GM23338 (cell line): Measurements from ENCODE around the gene DUSP9. TPM values are rescaled to one million over a fixed set of nuclear protein-coding genes. Genes with fewer than 3 reads are reported as not detected.

ENCODE experiments used
- ATAC-seq: fragments of 200-7000 bp; cut with Tn5 transposase; 3 replicates; pipeline ENCODE4 v1.9.1; 2020
- DNase-seq: peaks from one replicate; pipeline ENCODE4 v3.0.0-alpha.2; 2015; ENCODE audit warnings: low spot score
- H2AFZ ChIP-seq: fragments of 200-600 bp; sonication (generic); 2 replicates; pipeline ENCODE4 v1.8.0; 2016; ENCODE audit warnings: antibody characterized with exemption, mild to moderate bottlenecking, moderate library complexity
- H3F3A ChIP-seq: fragments of 200-600 bp; sonication (generic); replicated peaks from 2 replicates; pipeline ENCODE4 v1.8.0; 2017; ENCODE audit warnings: antibody characterized with exemption, mixed run types, low read depth
- H3K27ac ChIP-seq: fragments of 200-600 bp; sonication (generic); 2 replicates; pipeline ENCODE4 v1.6.1; 2016; ENCODE audit warnings: low read depth
- H3K27me3 ChIP-seq: fragments of 200-600 bp; sonication (generic); 2 replicates; pipeline ENCODE4 v1.8.0; 2016; ENCODE audit warnings: mild to moderate bottlenecking, mixed run types, moderate library complexity; ENCODE audit not compliant: insufficient read depth
- H3K36me3 ChIP-seq: fragments of 200-600 bp; sonication (generic); 2 replicates; pipeline ENCODE4 v1.8.0; 2016; ENCODE audit warnings: mild to moderate bottlenecking; ENCODE audit not compliant: insufficient read depth
- H3K4me1 ChIP-seq: fragments of 200-600 bp; sonication (generic); 2 replicates; pipeline ENCODE4 v1.8.0; 2016; ENCODE audit warnings: mild to moderate bottlenecking, moderate library complexity; ENCODE audit not compliant: insufficient read depth
- H3K4me2 ChIP-seq: fragments of 200-600 bp; sonication (generic); 2 replicates; pipeline ENCODE4 v1.7.1; 2017; ENCODE audit warnings: mixed run types
- H3K4me3 ChIP-seq: fragments of 200-600 bp; sonication (generic); 2 replicates; pipeline ENCODE4 v1.6.1; 2016; ENCODE audit warnings: mixed run types
- H3K79me2 ChIP-seq: fragments of 200-600 bp; sonication (generic); replicated peaks from 2 replicates; pipeline ENCODE4 v1.8.0; 2017; ENCODE audit warnings: mild to moderate bottlenecking; ENCODE audit not compliant: insufficient read depth
- H3K9me2 ChIP-seq: fragments of 200-600 bp; sonication (generic); 2 replicates; pipeline ENCODE4 v1.8.0; 2017; ENCODE audit not compliant: insufficient read depth
- H4K20me1 ChIP-seq: fragments of 200-600 bp; sonication (generic); replicated peaks from 2 replicates; pipeline ENCODE4 v1.8.0; 2017; ENCODE audit warnings: mild to moderate bottlenecking; ENCODE audit not compliant: insufficient read depth
- H3K27ac Mint-ChIP-seq: 2 replicates; pipeline ENCODE4 v1.8.0; 2020; ENCODE audit warnings: inconsistent platforms, mild to moderate bottlenecking, moderate library complexity, mixed read lengths
- H3K27me3 Mint-ChIP-seq: 3 replicates; pipeline ENCODE4 v1.8.0; 2022; ENCODE audit warnings: low read depth, mild to moderate bottlenecking, moderate library complexity, mixed read lengths, inconsistent platforms; ENCODE audit not compliant: insufficient read depth, poor library complexity
- H3K36me3 Mint-ChIP-seq: 3 replicates; pipeline ENCODE4 v1.8.0; 2021; ENCODE audit warnings: low read depth, mild to moderate bottlenecking, inconsistent platforms, moderate library complexity, mixed read lengths
- H3K4me1 Mint-ChIP-seq: 3 replicates; pipeline ENCODE4 v1.8.0; 2020; ENCODE audit warnings: mild to moderate bottlenecking, inconsistent platforms, mixed read lengths
- H3K4me3 Mint-ChIP-seq: 3 replicates; pipeline ENCODE4 v1.8.0; 2021; ENCODE audit warnings: moderate library complexity, mild to moderate bottlenecking, inconsistent platforms, mixed read lengths
- H3K9me3 Mint-ChIP-seq: 3 replicates; pipeline ENCODE4 v1.8.0; 2020; ENCODE audit warnings: moderate library complexity, mild to moderate bottlenecking, inconsistent platforms, mixed read lengths
- CREB1 ChIP-seq: fragments of 250-450 bp; sonication (Bioruptor Pico); IDR thresholded peaks from 2 replicates; pipeline ENCODE4 v1.5.0; 2020; ENCODE audit warnings: low read depth, mild to moderate bottlenecking, moderate library complexity
- CTCF ChIP-seq, 2 experiments: fragments of 200-600 bp in 1 of 2; sonication (generic) in 1 of 2; conservative IDR thresholded peaks; 2 replicates each; pipeline versions ENCODE4 v1.5.1 to v1.6.1; 2016 to 2017; ENCODE audit warnings: antibody characterized with exemption in 2 of 2, low read depth in 2 of 2, mild to moderate bottlenecking in 2 of 2, moderate library complexity in 1 of 2
- ETS1 ChIP-seq: IDR thresholded peaks from 2 replicates; pipeline ENCODE4 v1.6.1; 2016; ENCODE audit warnings: antibody characterized with exemption
- EZH2phosphoT487 ChIP-seq: fragments of 200-600 bp; sonication (generic); IDR thresholded peaks from one replicate; pipeline ENCODE4 v1.8.1; 2018; ENCODE audit warnings: antibody characterized with exemption; ENCODE audit not compliant: unreplicated experiment
- JUNB ChIP-seq: IDR thresholded peaks from one replicate; pipeline ENCODE4 v1.6.1; 2016; ENCODE audit warnings: antibody characterized with exemption; ENCODE audit not compliant: unreplicated experiment
- POLR2AphosphoS5 ChIP-seq: IDR thresholded peaks from 2 replicates; pipeline ENCODE4 v1.6.1; 2016; ENCODE audit warnings: antibody characterized with exemption, low read depth
- ZNF114 ChIP-seq: fragments of 250-450 bp; sonication (Bioruptor Pico); IDR thresholded peaks from 2 replicates; pipeline ENCODE4 v1.5.0; 2020; ENCODE audit warnings: mild to moderate bottlenecking, moderate library complexity
- polyA plus RNA-seq: library from polyadenylated mRNA; unstranded; fragments of >200 nt; fragmentation: Nextera tagmentation; extraction: Ambion mirVana; gene quantifications from 2 replicates; pipeline ENCODE4 v1.2.1, GENCODE V29; 2016
- total RNA-seq: library from RNA; depleted of rRNA; stranded (reverse); fragments of >200 nt; shearing (Covaris generic); gene quantifications from 2 replicates; pipeline ENCODE4 v1.2.3, GENCODE V29; 2014
- TF ChIP-seq, protein P1 (sequence below): IDR thresholded peaks from one replicate; pipeline ENCODE4 v1.6.1; 2018; ENCODE audit warnings: antibody characterized with exemption; ENCODE audit not compliant: unreplicated experiment

The DUSP9 gene
- total and polyA plus RNA-seq, 2 experiments from 2014 or later = 0.71 to 3.9 TPM

DNA sequence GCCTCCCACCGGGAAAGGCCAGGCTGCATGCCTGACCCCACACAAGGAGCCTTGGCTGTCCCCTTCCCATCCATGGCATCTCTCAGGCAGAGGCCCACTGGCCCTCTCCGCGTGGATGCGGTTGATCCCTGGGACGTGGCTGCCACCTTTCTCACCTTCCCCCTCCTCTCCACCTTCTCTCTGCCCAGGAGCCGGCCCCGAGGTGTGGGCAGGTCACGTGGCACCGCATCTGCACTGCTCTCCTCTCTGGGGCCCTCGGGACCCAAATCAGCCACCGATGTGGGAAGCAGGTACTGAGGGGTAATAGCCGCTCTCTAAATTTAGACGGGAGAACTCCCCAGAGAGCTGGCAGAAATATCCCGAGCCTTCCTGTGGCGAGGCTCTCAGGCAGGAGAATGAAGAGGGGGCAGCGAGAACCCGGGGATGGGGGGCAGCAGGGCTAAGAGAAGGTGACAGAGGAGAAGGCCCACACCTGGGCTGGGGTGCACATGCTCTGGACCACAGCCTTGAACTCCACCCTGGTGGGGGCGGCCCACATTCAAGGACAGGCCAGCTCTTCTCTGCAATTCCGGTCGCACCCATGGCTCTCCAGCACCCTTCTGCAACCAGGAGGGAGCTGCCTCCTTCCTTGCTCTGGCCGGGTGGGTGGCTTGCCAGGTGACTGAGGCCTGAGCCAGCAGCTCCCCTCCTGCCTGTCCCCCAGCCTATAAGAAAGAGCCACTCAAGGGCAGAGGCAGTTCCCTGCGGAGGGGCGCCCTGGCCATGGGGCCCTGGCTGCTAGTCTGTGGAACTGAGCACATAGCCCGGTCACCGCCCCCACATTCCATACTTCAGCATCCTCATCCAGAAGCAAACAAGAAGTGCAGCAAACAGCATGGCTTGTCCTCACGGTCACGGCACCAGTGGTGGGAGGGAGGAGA lies 9.6 kb upstream of the DUSP9 start (continued):
- TF ChIP-seq ETS1 (no peak), JUNB (no peak)

DNA sequence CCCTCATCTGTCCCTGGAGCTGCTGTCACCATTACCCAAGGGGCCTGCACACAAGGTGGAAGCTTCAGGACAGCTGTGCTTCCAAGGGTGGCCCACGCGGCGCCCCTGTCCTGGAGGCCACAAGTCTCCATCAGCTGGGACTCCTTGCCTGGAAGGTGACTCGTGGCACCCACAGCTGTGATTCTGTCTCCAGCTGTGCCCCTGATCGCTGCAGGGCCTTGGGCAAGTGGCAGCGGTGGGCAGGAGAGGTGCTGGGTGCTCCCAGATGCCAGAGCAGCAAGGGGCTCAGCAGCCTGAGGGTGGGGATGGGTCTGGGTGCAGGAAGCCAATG lies 9.0 kb upstream of the DUSP9 start:
- Histone ChIP-seq H3K4me1 (no peaks in the 10 kb centered on the region), H3K79me2 (no peaks in the 10 kb centered on the region), H3F3A (no peaks in the 10 kb centered on the region), H3K27me3 (peaks cover 26% of the 10 kb centered on the region), H3K9me2 (no peaks in the 10 kb centered on the region), H3K27ac (no peak overlapping the region), H3K4me2 (no peak overlapping the region), H4K20me1 (no peaks in the 10 kb centered on the region), H3K4me3 (no peak overlapping the region), H2AFZ (no peak overlapping the region), H3K36me3 (no peaks in the 10 kb centered on the region)
- Mint-ChIP-seq H3K4me3 (no peak overlapping the region), H3K27me3 (peaks cover 18% of the 10 kb centered on the region), H3K4me1 (peaks cover 7% of the 10 kb centered on the region; the same call in 2 of the 3 replicates), H3K27ac (no peak overlapping the region), H3K36me3 (no peaks in the 10 kb centered on the region), H3K9me3 (no peaks in the 10 kb centered on the region)
- TF ChIP-seq JUNB (no peak), ETS1 (no peak), ZNF114 (CRISPR knock-in tag) (no peak), CREB1 (CRISPR knock-in tag) (no peak), CTCF (conservative IDR thresholded peaks at IDR 0.05; ENCODE audit: low read depth in 2 of 2) (no peak), EZH2phosphoT487 (no peak), POLR2AphosphoS5 (no peak)
- TF ChIP-seq, protein P1, sequence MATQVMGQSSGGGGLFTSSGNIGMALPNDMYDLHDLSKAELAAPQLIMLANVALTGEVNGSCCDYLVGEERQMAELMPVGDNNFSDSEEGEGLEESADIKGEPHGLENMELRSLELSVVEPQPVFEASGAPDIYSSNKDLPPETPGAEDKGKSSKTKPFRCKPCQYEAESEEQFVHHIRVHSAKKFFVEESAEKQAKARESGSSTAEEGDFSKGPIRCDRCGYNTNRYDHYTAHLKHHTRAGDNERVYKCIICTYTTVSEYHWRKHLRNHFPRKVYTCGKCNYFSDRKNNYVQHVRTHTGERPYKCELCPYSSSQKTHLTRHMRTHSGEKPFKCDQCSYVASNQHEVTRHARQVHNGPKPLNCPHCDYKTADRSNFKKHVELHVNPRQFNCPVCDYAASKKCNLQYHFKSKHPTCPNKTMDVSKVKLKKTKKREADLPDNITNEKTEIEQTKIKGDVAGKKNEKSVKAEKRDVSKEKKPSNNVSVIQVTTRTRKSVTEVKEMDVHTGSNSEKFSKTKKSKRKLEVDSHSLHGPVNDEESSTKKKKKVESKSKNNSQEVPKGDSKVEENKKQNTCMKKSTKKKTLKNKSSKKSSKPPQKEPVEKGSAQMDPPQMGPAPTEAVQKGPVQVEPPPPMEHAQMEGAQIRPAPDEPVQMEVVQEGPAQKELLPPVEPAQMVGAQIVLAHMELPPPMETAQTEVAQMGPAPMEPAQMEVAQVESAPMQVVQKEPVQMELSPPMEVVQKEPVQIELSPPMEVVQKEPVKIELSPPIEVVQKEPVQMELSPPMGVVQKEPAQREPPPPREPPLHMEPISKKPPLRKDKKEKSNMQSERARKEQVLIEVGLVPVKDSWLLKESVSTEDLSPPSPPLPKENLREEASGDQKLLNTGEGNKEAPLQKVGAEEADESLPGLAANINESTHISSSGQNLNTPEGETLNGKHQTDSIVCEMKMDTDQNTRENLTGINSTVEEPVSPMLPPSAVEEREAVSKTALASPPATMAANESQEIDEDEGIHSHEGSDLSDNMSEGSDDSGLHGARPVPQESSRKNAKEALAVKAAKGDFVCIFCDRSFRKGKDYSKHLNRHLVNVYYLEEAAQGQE = no peak
- DNase-seq (no peak), ATAC-seq (no peak)
